Stimulated activated CD8-positive, alpha-beta memory T cell treated with anti-CD3 and anti-CD28 coated beads, Interleukin-15, amount 100 ng/mL, for 24 hours (primary cell): ENCODE results near the gene TMEM272.

Experiments
- DNase-seq: peaks from one replicate; pipeline ENCODE4 v3.0.0-alpha.2; 2020; ENCODE audit warnings: low read depth

Gene TMEM272

GRCh38 chr13:51780099-51780498 lies 64.9 kb downstream of the TMEM272 start:
- no peak for DNase-seq

DNA sequence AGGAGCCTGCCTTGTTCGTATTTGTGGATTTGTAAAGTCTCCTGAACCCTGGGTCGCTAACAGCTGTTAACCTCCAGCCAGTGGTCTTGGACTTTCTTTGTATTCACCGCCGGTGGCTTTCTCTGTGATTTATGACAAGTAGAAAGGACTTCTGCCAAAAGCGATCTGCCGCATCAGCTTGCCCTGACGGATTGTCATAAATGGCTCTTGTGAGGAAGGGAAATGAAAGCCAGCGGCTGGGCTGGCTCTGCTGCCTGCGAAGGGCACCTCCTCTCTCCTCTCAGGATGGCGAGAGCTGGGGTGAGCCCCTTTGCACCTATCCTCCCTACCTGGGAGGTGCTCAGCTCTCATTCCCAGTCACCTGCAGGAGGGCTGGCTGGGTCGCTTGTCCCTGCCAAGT lies 66.6 kb downstream of the TMEM272 start:
- DNase-seq, result no peak

- DNase-seq, result no peak
Measured at GRCh38 chr13:51777921-51778320, 67.1 kb downstream of the TMEM272 start.

- no peak for DNase-seq
Measured at GRCh38 chr13:51776179-51776578, 68.8 kb downstream of the TMEM272 start.

GRCh38 chr13:51773515-51773914 lies 71.5 kb downstream of the TMEM272 start:
- no peak for DNase-seq

GRCh38 chr13:51772781-51773180 lies 72.2 kb downstream of the TMEM272 start:
- DNase-seq, result no peak

DNA sequence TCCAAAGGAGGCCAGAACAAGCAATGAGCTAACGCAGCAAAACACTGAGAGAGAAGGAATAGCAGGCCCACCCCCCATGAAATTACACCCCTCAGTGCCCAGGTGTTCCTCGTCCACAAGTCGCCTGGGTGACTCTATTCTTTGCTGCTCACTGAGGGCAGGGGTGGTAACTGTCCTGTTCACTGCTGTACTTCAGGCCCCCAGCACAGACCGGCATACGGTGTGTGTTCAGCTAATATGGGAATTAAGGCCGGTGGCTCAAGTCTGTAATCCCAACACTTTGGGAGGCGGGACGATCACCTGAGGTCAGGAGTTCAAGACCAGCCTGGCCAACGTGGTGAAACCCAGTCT lies 72.9 kb downstream of the TMEM272 start:
- no peak for DNase-seq

DNA sequence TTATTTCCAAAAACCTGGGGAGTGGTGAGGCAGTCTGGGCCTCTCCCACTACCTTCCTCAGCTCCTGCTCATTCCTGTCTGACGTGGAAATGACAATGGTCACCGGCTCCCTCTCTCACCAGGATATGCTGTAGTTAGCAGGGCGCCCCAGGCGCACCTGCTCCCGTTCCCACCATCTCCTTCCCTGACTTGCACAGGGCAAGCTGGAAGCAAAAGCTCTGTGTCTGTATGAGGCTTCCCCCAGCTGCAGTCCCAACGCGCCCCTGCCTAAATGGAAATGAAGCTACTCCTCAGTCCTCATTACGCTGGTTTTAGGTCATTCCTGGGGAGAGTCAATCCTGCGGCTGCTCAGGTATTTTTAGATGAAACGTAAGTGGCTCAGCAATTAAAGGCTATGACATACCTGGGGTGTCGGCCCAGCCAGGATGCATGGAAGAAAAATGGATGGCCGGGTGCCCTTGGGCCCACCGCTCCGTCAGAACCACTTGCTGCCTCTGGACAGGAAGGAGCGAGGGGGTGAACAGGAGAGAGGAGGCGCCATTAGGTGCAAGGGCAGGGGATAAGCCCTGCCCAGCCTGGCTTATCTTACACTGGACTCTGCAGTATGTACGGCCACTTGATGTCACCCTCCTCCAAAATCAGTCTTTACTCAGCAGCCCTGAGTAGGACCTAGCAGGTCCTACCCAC lies 73.4 kb downstream of the TMEM272 start:
- DNase-seq, result no peak

DNA sequence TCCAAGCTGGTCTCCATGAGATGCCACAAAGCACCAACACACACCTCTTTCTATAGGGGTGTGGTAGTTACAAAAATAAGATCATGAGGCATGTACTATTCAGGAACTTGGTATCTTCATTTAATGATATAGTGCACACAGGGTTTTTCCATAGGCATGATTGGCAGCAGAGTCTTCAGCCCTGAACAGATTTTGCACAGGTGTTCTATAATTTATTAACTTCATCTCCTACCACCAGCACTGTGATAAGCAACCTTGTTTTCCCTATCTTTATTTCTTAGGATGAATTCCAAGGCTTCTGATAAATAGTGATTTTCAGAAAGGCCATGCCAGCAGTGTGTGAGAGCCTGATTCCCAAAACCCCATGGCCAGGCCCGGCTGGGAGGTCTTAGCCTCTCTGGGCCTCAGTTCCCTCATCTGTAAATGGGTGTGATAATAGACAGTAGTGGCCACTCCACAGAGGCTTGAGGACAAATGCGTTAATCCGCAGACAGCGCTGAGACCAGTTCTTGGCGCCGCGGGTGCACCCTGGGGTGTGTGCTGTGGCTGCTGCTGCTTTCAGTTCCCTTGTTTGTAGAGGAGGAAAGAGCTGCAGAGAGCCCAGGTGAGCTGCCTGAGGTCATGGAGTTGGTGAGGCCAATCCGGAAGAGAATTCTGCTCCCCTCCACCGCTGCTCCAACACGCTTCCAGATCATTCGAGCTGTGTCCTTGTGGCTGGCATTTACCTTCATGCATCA lies 74.1 kb downstream of the TMEM272 start:
- DNase-seq, result no peak

DNA sequence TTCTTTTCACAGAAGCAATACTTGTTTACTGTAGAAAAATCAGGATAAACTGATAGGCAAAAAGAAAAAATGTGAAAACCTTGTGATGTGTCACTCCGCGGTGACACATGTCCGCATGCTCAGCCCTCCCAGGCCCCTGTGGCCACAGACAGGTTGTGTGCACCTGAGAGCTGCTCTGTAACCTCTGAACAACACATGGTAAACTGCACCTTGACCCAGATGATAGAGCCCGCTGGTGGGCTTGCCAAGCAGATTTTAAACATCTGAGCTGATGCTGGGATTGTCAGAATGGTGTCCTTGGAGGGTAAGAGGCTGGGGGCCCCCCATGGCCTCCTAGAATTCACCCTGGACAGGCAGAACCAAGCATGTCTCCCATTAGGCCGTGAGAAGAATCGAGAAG lies 74.8 kb downstream of the TMEM272 start:
- DNase-seq, result no peak

- no peak for DNase-seq
Measured at GRCh38 chr13:51769455-51770127, 75.4 kb downstream of the TMEM272 start.

GRCh38 chr13:51768976-51769375 lies 76.0 kb downstream of the TMEM272 start:
- DNase-seq, result no peak

GRCh38 chr13:51768378-51768921 lies 76.5 kb downstream of the TMEM272 start:
- DNase-seq, result no peak

- no peak for DNase-seq
Measured at GRCh38 chr13:51767100-51767499, 77.9 kb downstream of the TMEM272 start.

DNA sequence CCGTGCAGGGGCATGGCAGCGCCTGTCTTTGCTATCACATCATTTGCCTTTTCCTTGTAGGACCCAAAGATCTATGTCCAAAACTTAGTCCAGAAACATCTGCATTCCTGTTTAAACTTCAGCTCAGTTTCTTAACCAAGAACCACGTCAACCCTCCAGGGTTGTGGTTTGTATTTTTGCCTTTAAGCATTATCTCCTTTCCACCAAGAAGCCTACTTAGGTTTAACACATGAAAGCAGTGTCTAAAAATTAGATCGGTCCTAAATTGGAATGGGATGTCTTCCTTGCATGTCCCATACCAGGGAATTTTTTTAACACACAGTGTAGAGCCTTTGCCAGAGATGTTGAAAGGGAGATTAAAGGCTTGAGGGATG lies 79.8 kb downstream of the TMEM272 start:
- no peak for DNase-seq

GRCh38 chr13:51764184-51765141 lies 80.5 kb downstream of the TMEM272 start:
- no peak for DNase-seq

- no peak for DNase-seq
Measured at GRCh38 chr13:51763486-51763885, 81.5 kb downstream of the TMEM272 start.
